ENCODE data around the gene TEX12.
"Not testable (repeated sequence)": the region's sequence is repeated elsewhere in the genome, so short reads cannot be mapped to it uniquely, and the experiment has no call there.

Gene TEX12

GRCh38 chr11:112165049-112165448 lies 2.1 kb upstream of the TEX12 start:
- DNase-seq, result no peak

DNA sequence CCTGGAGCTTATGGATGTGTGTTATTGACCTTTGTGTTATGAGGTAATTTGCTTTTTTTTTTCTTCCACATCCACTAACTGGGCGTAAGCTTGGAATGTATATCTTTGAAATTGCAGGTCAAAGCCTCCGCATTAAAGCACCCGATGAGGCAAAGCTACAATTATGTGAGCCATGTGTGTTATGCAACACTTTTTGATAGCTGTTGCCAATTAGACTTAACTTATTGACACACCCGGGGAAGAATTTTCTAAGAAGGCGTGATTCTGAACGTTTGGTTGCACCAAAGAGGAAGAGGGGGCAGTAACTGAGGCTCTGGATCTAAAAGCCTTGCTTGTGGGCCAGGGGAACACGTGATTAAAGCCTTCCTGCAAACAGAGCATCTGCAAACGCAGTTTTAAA lies 610 bp upstream of the TEX12 start:
- no peak for DNase-seq

DNA sequence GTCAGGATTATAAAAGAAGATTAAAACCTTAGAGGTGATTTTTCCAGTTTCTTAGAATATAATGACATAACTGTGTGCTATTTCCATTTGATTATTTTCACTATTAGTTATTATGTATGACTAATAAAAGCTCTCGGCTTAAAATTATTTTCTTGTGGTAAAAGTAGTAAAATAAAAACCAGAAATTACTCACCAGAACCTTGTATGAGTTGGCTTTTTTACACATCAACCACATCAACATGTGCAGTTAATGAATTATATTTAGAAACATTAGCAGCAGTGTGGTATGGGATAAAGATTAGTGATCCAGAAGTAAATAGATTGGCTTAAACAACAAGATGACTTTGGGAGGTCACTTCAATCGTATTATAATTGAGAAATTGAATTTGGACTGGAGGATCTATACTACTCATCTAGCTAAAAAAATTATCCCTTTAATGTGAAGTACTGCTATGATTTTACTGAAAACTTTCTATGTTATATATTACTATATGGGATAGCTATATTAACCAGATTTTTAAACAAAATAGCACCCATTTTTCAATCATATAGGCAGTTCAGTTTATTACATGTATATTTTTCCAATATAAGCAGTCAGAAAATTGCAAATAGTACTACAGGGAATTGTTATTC lies 5.3 kb downstream of the TEX12 start:
- no peak for DNase-seq

- no peak for DNase-seq
These were observed 6.0 kb downstream of the TEX12 start for GRCh38 chr11:112173152-112173551.

DNA sequence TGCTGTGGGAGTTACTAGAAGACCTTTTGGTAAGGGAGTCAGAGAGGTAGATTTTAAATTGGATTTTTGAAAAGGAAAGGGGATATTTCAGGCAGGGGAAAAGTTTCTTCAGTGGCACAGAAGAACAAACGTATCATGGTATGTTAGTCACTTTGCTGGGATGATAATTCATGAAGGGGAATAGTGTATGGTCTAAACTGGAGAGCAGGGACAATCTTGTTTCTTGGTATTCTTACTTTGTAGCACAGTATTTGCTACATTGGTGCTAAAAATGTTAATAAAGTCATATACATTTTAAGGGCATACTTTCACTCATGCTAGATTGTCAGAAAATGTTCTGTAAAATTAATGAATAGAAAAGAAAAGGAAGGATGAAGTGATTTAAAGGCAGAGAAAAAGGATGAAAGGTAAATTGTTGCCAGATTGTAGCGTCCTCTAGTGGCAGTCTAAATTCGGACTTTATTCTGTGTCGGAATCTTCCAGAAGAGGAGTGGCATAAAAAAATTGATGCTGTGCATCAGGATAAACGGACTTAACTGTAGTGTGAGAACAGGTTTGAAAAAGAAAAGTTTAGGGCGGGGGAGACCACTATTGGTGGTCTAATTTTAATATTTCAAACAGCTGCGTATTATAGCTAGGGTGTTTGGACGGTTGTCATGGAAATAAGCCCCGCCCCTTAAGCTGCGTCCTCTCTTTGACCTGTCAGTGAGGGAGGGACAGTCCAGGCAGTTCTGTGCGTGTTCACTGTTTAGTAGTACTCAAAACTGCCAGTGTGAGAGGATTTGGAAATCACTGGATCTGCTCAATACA lies 7.8 kb downstream of the TEX12 start, which contains the start of gene BCO2:
Gene BCO2 (plus strand): TSS at position 724 of the 810 bp plus-strand sequence. CDS start 90 bp downstream, outside the sequence.
- DNase-seq, result peak; percentile 15

DNA sequence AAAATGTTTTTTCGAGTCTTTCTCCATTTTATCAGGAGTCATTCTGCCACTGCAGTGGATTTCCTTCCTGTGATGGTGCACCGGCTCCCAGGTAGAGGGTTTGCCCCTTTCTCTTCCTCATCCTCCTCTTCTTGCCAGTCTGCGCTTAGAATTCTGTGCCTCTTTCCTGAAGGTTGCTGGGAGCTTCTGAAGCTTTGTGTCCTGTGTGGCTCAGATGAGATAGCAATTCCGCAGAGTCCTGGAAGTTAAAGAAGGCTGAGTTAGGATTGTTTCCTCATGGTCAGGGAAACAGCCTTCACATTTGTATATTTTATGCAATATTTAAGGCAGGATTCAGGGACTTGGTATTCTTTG lies 8.4 kb downstream of the TEX12 start:
- DNase-seq, result no peak

- no peak for DNase-seq
These were observed 8.9 kb downstream of the TEX12 start for GRCh38 chr11:112176077-112176476.

DNA sequence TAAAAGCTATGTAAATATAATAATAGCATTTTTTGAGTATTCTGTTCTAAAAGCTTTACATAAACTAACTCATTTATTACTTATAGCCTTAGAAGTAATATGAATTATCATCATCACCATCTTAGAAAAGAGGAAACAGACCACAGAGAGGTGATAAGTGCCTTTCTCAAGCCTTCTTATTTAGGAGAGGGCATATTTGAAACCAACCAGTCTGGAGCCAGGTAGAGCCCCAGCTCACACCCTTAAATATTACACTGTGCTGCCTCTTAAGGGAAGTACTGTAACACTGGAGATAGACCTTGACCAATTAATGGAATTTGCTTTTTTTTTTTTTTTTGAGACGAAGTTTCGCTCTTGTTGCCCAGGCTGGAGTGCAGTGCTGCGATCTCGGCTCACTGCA lies 10.4 kb downstream of the TEX12 start:
- DNase-seq, result no peak

- DNase-seq, result no peak
These were observed 11.3 kb downstream of the TEX12 start for GRCh38 chr11:112178428-112178827.

DNA sequence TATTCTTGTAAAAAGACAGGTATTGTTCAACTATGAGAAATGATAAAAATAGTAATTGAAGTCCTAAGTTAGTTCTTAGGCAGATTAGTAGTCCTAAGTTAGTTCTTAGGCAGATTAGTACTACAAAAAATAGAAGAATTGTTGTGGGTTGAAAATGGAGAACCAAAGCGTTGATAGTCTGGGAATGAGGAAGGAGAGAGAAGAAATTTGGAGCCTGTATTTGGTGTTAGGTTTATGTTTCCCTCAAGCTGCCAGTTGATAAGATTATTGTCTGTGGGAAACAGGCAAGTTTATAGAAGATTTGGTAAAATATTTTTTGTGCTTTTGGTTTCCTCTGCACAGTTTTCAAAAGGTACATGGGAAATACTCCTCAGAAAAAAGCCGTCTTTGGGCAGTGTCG lies 11.8 kb downstream of the TEX12 start:
- DNase-seq, result no peak

GRCh38 chr11:112179601-112180000 lies 12.4 kb downstream of the TEX12 start:
- no peak for DNase-seq

- DNase-seq, result no peak
These were observed 15.7 kb downstream of the TEX12 start for GRCh38 chr11:112182867-112183266.

- DNase-seq, result no peak
These were observed 18.7 kb downstream of the TEX12 start for GRCh38 chr11:112185883-112186282.

GRCh38 chr11:112186304-112186703 lies 19.1 kb downstream of the TEX12 start:
- DNase-seq, result no peak

DNA sequence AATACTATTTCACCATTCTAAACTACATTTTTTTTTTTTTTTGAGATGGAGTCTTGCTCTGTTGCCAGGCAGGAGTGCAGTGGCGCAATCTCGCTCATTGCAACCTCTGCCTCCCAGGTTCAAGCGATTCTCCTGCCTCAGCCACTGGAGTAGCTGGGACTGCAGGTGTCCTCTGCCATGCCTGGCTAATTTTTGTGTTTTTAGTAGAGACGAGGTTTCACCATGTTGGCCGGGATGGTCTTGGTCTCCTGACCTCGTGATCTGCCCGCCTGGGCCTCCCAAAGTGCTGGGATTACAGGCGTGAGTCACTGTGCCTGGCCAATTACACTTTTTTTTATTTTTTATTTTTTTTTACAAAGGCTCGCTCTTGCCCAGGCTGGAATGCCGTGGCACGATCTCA lies 27.9 kb downstream of the TEX12 start:
- not testable (repeated sequence) for DNase-seq

DNA sequence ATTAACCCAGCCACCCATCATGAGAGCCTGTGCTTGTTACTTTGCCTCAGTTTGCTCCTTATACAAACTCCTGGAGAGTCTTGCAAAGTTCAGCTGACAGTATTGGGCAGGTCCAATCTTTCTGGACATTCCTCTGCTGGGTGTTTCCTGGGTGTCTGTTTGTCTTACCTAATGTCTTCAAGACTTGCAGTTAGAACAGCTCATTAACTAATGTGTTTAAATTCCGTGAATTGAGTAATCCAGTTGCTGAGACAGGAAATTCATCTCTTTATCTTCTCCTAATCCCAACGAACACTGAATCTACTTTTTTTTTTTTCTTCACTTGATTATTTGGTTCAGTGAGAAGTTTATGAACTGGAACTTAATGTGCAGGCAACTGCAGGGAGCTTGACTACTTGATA lies 28.8 kb downstream of the TEX12 start:
- DNase-seq, result no peak

- DNase-seq, result no peak
These were observed 29.4 kb downstream of the TEX12 start for GRCh38 chr11:112196519-112197087.

GRCh38 chr11:112199101-112199500 lies 31.9 kb downstream of the TEX12 start:
- DNase-seq, result not testable (repeated sequence)

- DNase-seq, result no peak
These were observed 33.1 kb downstream of the TEX12 start for GRCh38 chr11:112200252-112200651.

GRCh38 chr11:112206071-112206470 lies 38.9 kb downstream of the TEX12 start:
- no peak for DNase-seq

GRCh38 chr11:112210890-112211289 lies 43.7 kb downstream of the TEX12 start:
- no peak for DNase-seq

DNA sequence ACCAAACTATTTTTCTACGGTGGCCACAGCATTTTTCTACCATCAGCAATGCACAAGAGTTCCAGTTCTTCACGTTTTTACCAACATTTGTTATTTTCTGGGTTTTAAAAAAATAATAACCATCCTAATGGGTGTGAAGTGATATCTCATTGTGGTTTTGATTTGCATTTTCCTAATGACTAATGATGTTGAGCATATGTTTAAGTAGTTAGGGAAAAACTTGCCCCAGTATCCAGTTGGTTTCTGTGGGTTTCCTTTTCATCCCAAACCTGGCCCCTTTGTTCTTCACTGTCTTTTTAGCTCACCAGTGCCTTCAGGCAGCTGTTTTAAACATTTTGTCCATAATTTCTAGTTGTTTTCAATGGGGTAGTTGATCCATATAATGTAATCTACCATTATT lies 44.4 kb downstream of the TEX12 start:
- DNase-seq, result no peak

DNA sequence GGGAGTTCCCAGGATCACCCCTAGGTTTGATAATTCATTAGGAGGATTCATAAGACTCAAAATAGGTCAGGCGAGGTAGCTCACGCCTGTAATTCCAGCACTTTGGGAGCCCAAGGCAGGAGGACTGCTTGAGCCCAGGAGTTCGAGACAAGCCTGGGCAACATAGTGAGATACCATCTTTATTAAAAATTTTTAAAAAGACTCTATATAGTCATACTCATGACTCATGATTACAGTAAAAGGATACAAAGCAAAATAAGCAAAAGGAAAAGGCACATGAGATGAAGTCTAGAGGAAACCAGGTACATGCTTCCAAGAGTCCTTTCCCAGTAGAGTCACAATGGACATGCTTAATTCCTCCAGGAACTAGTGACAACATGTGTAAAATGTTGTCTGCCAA lies 45.1 kb downstream of the TEX12 start:
- no peak for DNase-seq

DNA sequence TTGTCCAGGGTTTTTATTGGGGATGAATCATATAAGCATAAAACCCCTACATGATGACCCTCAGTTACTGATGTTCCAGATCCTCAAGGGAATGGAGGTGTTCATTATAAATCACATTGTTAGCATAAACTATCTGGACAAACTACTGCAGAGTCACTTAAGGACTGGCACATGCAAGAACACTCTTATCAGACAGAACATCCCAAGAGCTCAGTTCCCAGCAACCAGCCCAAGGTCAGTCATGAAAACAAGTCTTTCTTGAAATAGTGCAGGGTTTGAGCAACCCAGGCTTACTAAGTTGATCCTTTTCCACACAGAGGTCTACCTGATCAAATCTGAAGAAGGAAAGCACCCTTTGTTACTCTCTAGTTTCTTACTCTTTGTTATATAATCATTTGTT lies 45.5 kb downstream of the TEX12 start:
- DNase-seq, result no peak

Measured in SHP77 treated with DMSO at 0.1 percent for 48 hours (cell line).